Loucy (cell line): ENCODE data around the gene KRT80.

Experiments used
- H2AFZ ChIP-seq: fragments of 200-600 bp; sonication (generic); 2 replicates; pipeline ENCODE4 v1.6.0; 2016; ENCODE audit warnings: antibody characterized with exemption, mild to moderate bottlenecking, low read length, moderate library complexity
- H3F3A ChIP-seq: fragments of 200-600 bp; 2 replicates; pipeline ENCODE4 v1.6.0; 2016; ENCODE audit warnings: antibody characterized with exemption, low read depth, mild to moderate bottlenecking
- H3K27me3 ChIP-seq: fragments of 200-600 bp; sonication (generic); 2 replicates; pipeline ENCODE4 v1.6.1; 2014; ENCODE audit warnings: low read length, mild to moderate bottlenecking; ENCODE audit not compliant: insufficient read depth, poor library complexity, severe bottlenecking
- H3K36me3 ChIP-seq: fragments of 200-600 bp; sonication (generic); 2 replicates; pipeline ENCODE4 v1.6.1; 2016; ENCODE audit warnings: low read length; ENCODE audit not compliant: insufficient read depth
- H3K4me1 ChIP-seq: fragments of 200-600 bp; sonication (generic); 2 replicates; pipeline ENCODE4 v1.5.1; 2014; ENCODE audit warnings: low read length, mild to moderate bottlenecking; ENCODE audit not compliant: insufficient read depth, poor library complexity, severe bottlenecking
- H3K4me2 ChIP-seq: fragments of 200-600 bp; sonication (generic); 2 replicates; pipeline ENCODE4 v1.6.0; 2014; ENCODE audit warnings: antibody characterized with exemption, low read length, low read depth, mild to moderate bottlenecking; ENCODE audit not compliant: poor library complexity, severe bottlenecking
- H3K4me3 ChIP-seq: fragments of 200-600 bp; sonication (generic); 2 replicates; pipeline ENCODE4 v1.5.1; 2014; ENCODE audit warnings: low read length, mild to moderate bottlenecking, mixed read lengths; ENCODE audit not compliant: poor library complexity, severe bottlenecking
- H3K79me2 ChIP-seq: fragments of 200-600 bp; sonication (generic); 2 replicates; pipeline ENCODE4 v1.6.1; 2014; ENCODE audit warnings: low read length; ENCODE audit not compliant: insufficient read depth
- H3K9ac ChIP-seq: fragments of 200-600 bp; sonication (generic); 2 replicates; pipeline ENCODE4 v1.6.0; 2014; ENCODE audit warnings: mild to moderate bottlenecking, low read depth, low read length, moderate library complexity; ENCODE audit not compliant: poor library complexity, severe bottlenecking
- H3K9me2 ChIP-seq: fragments of 200-600 bp; sonication (generic); replicated peaks from 2 replicates; pipeline ENCODE4 v1.6.1; 2016; ENCODE audit warnings: low read depth, low read length, mixed read lengths
- H3K9me3 ChIP-seq: fragments of 200-600 bp; sonication (generic); 2 replicates; pipeline ENCODE4 v1.6.1; 2014; ENCODE audit warnings: mild to moderate bottlenecking, antibody characterized with exemption, low read length, low read depth; ENCODE audit not compliant: insufficient read depth
- H4K20me1 ChIP-seq: fragments of 200-600 bp; sonication (generic); 2 replicates; pipeline ENCODE4 v1.6.0; 2014; ENCODE audit warnings: antibody characterized with exemption, low read length, mild to moderate bottlenecking; ENCODE audit not compliant: insufficient read depth, poor library complexity, severe bottlenecking
- EZH2phosphoT487 ChIP-seq: fragments of 200-600 bp; IDR thresholded peaks from 2 replicates; pipeline ENCODE4 v1.6.1; 2018; ENCODE audit warnings: antibody characterized with exemption, mild to moderate bottlenecking, moderate library complexity, borderline replicate concordance
- TF ChIP-seq, protein P1 (sequence below): fragments of 200-600 bp; sonication (generic); conservative IDR thresholded peaks from 2 replicates; pipeline ENCODE4 v1.5.1; 2014; ENCODE audit warnings: mild to moderate bottlenecking, antibody characterized with exemption, low read length

KRT80 gene

DNA sequence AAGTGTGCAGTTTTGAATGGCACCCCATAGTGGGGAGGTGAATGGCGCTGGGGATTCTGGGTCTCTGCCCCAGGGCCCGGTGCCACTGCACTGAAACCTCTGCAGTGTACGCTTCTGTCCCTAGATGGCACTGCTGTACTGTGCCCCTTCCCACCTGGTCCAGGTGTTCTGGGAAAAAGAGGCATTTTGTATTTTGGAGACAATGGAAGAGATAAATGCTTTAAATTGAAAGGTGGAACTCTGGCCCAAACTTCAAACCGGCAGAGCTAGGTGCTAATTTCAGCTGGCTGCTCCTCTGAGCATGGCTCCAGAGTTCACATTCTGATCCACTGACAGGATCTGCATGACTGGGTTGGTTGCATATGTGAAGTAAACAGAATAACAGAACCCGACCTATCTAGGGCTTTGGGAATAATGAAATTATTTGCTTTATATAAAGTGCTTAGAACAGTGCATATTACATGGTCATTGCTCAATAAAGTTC is 52.2 kb downstream of the KRT80 start:
- no peak overlapping the region for H3K9ac ChIP-seq
- no peak overlapping the region for H3K4me2 ChIP-seq
- H3K36me3 ChIP-seq: no peaks in the 10 kb centered on the region
- H3K4me3 ChIP-seq: no peak overlapping the region
- no peaks in the 10 kb centered on the region for H3K9me2 ChIP-seq
- no peaks in the 10 kb centered on the region for H3K9me3 ChIP-seq
- TF ChIP-seq, protein P1, sequence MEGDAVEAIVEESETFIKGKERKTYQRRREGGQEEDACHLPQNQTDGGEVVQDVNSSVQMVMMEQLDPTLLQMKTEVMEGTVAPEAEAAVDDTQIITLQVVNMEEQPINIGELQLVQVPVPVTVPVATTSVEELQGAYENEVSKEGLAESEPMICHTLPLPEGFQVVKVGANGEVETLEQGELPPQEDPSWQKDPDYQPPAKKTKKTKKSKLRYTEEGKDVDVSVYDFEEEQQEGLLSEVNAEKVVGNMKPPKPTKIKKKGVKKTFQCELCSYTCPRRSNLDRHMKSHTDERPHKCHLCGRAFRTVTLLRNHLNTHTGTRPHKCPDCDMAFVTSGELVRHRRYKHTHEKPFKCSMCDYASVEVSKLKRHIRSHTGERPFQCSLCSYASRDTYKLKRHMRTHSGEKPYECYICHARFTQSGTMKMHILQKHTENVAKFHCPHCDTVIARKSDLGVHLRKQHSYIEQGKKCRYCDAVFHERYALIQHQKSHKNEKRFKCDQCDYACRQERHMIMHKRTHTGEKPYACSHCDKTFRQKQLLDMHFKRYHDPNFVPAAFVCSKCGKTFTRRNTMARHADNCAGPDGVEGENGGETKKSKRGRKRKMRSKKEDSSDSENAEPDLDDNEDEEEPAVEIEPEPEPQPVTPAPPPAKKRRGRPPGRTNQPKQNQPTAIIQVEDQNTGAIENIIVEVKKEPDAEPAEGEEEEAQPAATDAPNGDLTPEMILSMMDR: peak; percentile 93
- TF ChIP-seq EZH2phosphoT487: no peak
- no peaks in the 10 kb centered on the region for H3K79me2 ChIP-seq
- no peak overlapping the region for H2AFZ ChIP-seq
- no peaks in the 10 kb centered on the region for H3K4me1 ChIP-seq
- no peaks in the 10 kb centered on the region for H3K27me3 ChIP-seq
- no peaks in the 10 kb centered on the region for H3F3A ChIP-seq
- no peaks in the 10 kb centered on the region for H4K20me1 ChIP-seq

DNA sequence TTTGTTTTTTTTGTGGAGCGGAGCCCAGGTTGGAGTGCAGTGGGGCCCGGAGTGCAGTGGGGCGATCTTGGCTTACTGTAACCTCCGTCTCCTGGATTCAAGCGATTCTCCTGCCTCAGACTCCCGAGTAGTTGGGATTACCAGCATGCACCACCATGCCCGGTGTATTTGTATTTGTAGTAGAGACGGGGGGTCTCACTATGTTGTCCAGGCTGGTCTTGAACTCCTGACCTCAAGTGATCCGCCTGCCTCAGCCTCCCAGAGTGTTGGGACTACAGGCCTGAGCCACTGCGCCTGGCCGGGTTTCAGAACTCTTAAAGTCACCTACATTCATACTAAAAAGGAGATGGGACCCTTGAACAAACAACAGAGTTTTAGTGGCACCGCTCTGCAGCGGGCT is 52.7 kb downstream of the KRT80 start:
- Histone ChIP-seq H3K4me1 (no peaks in the 10 kb centered on the region), H3K9me3 (no peaks in the 10 kb centered on the region), H4K20me1 (no peaks in the 10 kb centered on the region), H3K36me3 (no peaks in the 10 kb centered on the region), H3F3A (no peaks in the 10 kb centered on the region), H3K27me3 (no peaks in the 10 kb centered on the region), H3K9ac (no peak overlapping the region), H3K4me3 (no peak overlapping the region), H3K9me2 (no peaks in the 10 kb centered on the region), H2AFZ (no peak overlapping the region), H3K4me2 (no peak overlapping the region), H3K79me2 (no peaks in the 10 kb centered on the region)
- TF ChIP-seq, protein P1: no peak
- no peak for TF ChIP-seq EZH2phosphoT487

DNA sequence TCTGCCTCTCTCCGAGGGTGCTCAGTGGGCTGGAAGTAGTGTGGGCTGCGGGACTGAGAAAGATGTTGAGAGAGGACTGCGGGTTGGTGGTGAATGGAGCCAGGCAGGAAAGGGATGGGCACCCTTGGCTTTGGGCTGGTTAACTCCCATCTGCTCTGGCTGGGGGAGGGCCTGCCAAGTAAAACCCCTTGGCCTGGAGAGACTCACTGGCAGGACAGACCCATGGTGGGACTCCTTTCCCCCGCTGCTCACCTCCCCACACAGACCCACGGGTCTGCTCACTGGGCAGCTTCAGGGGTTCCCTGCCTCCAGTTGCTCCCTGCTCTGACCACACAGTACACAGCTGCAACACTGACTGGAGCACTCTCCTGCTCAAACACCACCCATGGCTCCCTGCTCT is 54.1 kb downstream of the KRT80 start:
- Histone ChIP-seq H3K27me3 (no peaks in the 10 kb centered on the region), H3K4me3 (no peak overlapping the region), H3K36me3 (no peaks in the 10 kb centered on the region), H3K9me3 (no peaks in the 10 kb centered on the region), H3K9ac (no peak overlapping the region), H3K4me1 (no peaks in the 10 kb centered on the region), H3K9me2 (no peaks in the 10 kb centered on the region), H3K79me2 (no peaks in the 10 kb centered on the region), H2AFZ (no peak overlapping the region), H3K4me2 (no peak overlapping the region), H4K20me1 (no peaks in the 10 kb centered on the region), H3F3A (no peaks in the 10 kb centered on the region)
- TF ChIP-seq, protein P1: no peak
- no peak for TF ChIP-seq EZH2phosphoT487
